Gastrocnemius medialis (tissue), 4 donors: Measurements from ENCODE around the gene CTDSPL. TPM values are rescaled to one million over a fixed set of nuclear protein-coding genes. Genes with fewer than 3 reads are reported as not detected.

Source experiments
- ATAC-seq, 2 donors: fragments of 150-250 bp; one replicate each; pipeline ENCODE4 v1.9.1; 2016
- DNase-seq, 2 donors: peaks; one replicate each; pipeline ENCODE4 v3.0.0-alpha.2; 2019
- H3K27ac ChIP-seq, 4 donors: fragments of 200-600 bp; sonication (generic); 1 replicate in 1 of 4; 2 replicates in 3 of 4; pipeline ENCODE4 v1.5.1; 2016 to 2018; ENCODE audit warnings: mild to moderate bottlenecking in 2 of 4, moderate library complexity in 1 of 4
- H3K27me3 ChIP-seq, 3 donors: fragments of 200-600 bp; sonication (generic) in 2 of 3; 1 replicate in 1 of 3; 2 replicates in 2 of 3; pipeline versions ENCODE4 v1.5.1 to v1.6.0; 2016 to 2019; ENCODE audit warnings: mild to moderate bottlenecking in 1 of 3, moderate library complexity in 1 of 3
- H3K36me3 ChIP-seq, 2 donors: fragments of 200-600 bp; sonication (generic) in 1 of 2; one replicate each; pipeline ENCODE4 v1.5.1; 2017 to 2018
- H3K4me1 ChIP-seq, 2 donors: fragments of 200-600 bp; sonication (generic) in 1 of 2; one replicate each; pipeline ENCODE4 v1.5.1; 2016 to 2017; ENCODE audit warnings: mild to moderate bottlenecking in 2 of 2
- H3K4me3 ChIP-seq, 4 donors: fragments of 200-600 bp; sonication (generic) in 3 of 4; 1 replicate in 1 of 4; 2 replicates in 3 of 4; pipeline ENCODE4 v1.5.1; 2016 to 2019; ENCODE audit warnings: mild to moderate bottlenecking in 2 of 4
- H3K9me3 ChIP-seq, 3 donors: fragments of 200-600 bp; sonication (generic) in 2 of 3; 1 replicate in 1 of 3; 2 replicates in 2 of 3; pipeline ENCODE4 v1.5.1; 2016 to 2019
- CTCF ChIP-seq, 5 experiments: fragments of 450-650 bp in 3 of 5; fragments of 200-600 bp in 2 of 5; sonication (generic) in 2 of 5; IDR thresholded peaks in 4 of 5; conservative IDR thresholded peaks in 1 of 5; 1 replicate in 4 of 5; 2 replicates in 1 of 5; pipeline ENCODE4 v1.5.1; 2016 to 2019; ENCODE audit warnings: antibody characterized with exemption in 5 of 5, mild to moderate bottlenecking in 3 of 5, moderate library complexity in 3 of 5
- POLR2A ChIP-seq, 2 donors: fragments of 450-650 bp; IDR thresholded peaks; one replicate each; pipeline ENCODE4 v1.6.1; 2017; ENCODE audit warnings: antibody characterized with exemption in 2 of 2, mild to moderate bottlenecking in 2 of 2, moderate library complexity in 2 of 2
- in situ Hi-C, 4 donors: fragments of 200-750 bp; cut with MboI; loops; one replicate each; pipeline versions ENCODE4 v1.15.0 to v1.8.0; 2017; ENCODE audit warnings: low sequenced_read_pairs in 4 of 4
- intact Hi-C: fragments of 100-400 bp; cut with DNase I; formaldehyde crosslinking; loops from one replicate; pipeline ENCODE4 v1.15.1; 2023; ENCODE audit warnings: low total_unique reads
- total RNA-seq, 4 donors: library from RNA; depleted of rRNA; stranded (reverse); fragments of >200 nt; gene quantifications; one replicate each; pipeline versions ENCODE4 v1.1.0 to v1.2.3, GENCODE V29; 2016

The CTDSPL gene
- total RNA-seq, 4 donors from 2014 or later, result 12.1 to 23.1 (median 14.6) TPM

DNA sequence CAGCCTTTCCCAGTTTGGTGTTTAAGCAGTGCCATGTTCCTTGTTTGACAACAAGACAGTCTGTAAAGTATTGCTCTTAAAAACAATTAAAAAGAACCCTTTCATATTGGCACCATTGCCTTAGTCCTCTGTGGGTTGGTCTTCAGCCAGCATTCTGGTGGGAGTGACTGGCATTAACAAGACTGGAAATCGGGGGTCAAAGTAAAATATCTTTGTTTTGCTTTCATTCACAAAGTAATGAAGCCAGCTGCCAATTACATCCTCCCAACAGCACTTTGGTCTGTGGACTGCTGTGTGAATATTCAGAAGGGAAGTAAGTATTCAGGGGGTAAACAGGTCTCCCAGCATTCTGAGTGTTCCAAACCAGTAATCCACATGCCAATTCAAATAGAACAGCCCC lies 120.7 kb downstream of the CTDSPL start:
- Histone ChIP-seq H3K4me1 (no peaks in the 10 kb centered on the region), H3K36me3 (no peaks in the 10 kb centered on the region), H3K27ac (no peak overlapping the region), H3K9me3 (no peaks in the 10 kb centered on the region), H3K27me3 (no peaks in the 10 kb centered on the region), H3K4me3 (no peak overlapping the region)
- TF ChIP-seq POLR2A (IDR thresholded peaks at IDR 0.05) (no peak), CTCF (IDR thresholded peaks at IDR 0.05 in 4 of 5, conservative IDR thresholded peaks at IDR 0.05 in 1 of 5) (no peak)
- in situ Hi-C loops (no loop called here), intact Hi-C loops (no loop called here)
- ATAC-seq, result no peak
- DNase-seq, result no peak

GRCh38 chr3:37984051-37984450 lies 122.4 kb downstream of the CTDSPL start:
- intact Hi-C loops (no loop called here), in situ Hi-C loops (no loop called here)
- H3K27ac ChIP-seq, result no peak overlapping the region
- H3K36me3 ChIP-seq, result no peaks in the 10 kb centered on the region
- ATAC-seq (no peak), DNase-seq (no peak)
- H3K9me3 ChIP-seq, result no peaks in the 10 kb centered on the region
- H3K4me3 ChIP-seq, result no peak overlapping the region
- TF ChIP-seq CTCF (IDR thresholded peaks at IDR 0.05 in 4 of 5, conservative IDR thresholded peaks at IDR 0.05 in 1 of 5), result no peak
- no peak for TF ChIP-seq POLR2A (IDR thresholded peaks at IDR 0.05)
- no peaks in the 10 kb centered on the region for H3K27me3 ChIP-seq
- no peaks in the 10 kb centered on the region for H3K4me1 ChIP-seq

GRCh38 chr3:37984596-37984995 lies 122.9 kb downstream of the CTDSPL start:
- TF ChIP-seq POLR2A (IDR thresholded peaks at IDR 0.05), result no peak
- Histone ChIP-seq H3K27ac (no peak overlapping the region), H3K36me3 (no peaks in the 10 kb centered on the region), H3K4me1 (no peaks in the 10 kb centered on the region), H3K9me3 (no peaks in the 10 kb centered on the region), H3K4me3 (no peak overlapping the region), H3K27me3 (no peaks in the 10 kb centered on the region)
- in situ Hi-C loops (no loop called here), intact Hi-C loops (no loop called here)
- no peak for DNase-seq
- no peak for ATAC-seq

DNA sequence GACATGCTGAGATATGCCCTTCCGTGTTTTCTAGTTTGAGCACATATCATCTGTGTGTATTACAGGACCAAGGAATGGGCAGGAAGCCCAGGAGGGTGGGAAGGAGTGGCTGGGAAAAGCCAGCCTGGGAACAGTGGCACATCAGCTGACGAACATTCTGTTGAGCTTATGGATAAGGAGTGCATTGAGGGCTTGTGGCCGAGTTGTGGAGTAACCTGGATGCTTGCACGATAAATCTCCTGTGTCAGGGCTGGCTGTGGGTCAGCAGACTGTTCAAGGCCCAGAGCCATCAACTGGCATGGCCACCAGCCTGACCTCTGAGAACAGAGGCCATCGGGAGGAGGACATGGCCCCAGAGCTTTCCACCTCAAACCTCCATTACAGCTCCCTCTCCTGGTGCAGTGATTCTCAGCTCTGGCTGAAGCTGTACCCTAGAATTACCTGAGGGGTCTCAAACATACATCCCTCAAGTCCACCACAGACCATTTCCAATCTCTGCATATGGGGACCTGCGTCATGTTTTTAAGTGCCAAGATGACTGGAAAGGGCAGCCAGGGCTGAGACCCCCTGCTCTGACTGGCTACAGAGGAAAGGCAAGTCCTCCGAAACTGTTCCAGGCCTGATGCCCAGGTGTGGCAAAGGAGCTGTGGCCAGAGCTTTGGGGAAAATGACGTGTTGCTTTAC lies 124.1 kb downstream of the CTDSPL start:
- in situ Hi-C loops, result no loop called here
- Histone ChIP-seq H3K36me3 (no peaks in the 10 kb centered on the region), H3K27ac (no peak overlapping the region), H3K27me3 (no peaks in the 10 kb centered on the region), H3K4me1 (no peaks in the 10 kb centered on the region), H3K4me3 (no peak overlapping the region), H3K9me3 (no peaks in the 10 kb centered on the region)
- no peak for TF ChIP-seq CTCF (IDR thresholded peaks at IDR 0.05 in 4 of 5, conservative IDR thresholded peaks at IDR 0.05 in 1 of 5)
- no peak for TF ChIP-seq POLR2A (IDR thresholded peaks at IDR 0.05)
- ATAC-seq, result peak in 1 of 2 donors; percentile 30
- no peak for DNase-seq
- intact Hi-C loops, result loop anchor here (1.0 kb wide), 1 partner anchor 11 kb away; no protein-coding TSS in a partner anchor

- TF ChIP-seq POLR2A (IDR thresholded peaks at IDR 0.05), result no peak
- TF ChIP-seq CTCF (IDR thresholded peaks at IDR 0.05 in 4 of 5, conservative IDR thresholded peaks at IDR 0.05 in 1 of 5), result no peak
- H3K9me3 ChIP-seq, result no peaks in the 10 kb centered on the region
- no peaks in the 10 kb centered on the region for H3K27me3 ChIP-seq
- in situ Hi-C loops, result no loop called here
- no peaks in the 10 kb centered on the region for H3K36me3 ChIP-seq
- no peak for DNase-seq
- ATAC-seq, result no peak
- intact Hi-C loops, result loop anchor here (1.0 kb wide), 1 partner anchor 12 kb away; no protein-coding TSS in a partner anchor
- H3K27ac ChIP-seq, result no peak overlapping the region
- no peak overlapping the region for H3K4me3 ChIP-seq
- no peaks in the 10 kb centered on the region for H3K4me1 ChIP-seq
These were observed 125.0 kb downstream of the CTDSPL start for GRCh38 chr3:37986479-37987314.
